Common myeloid progenitor, CD34-positive (primary cell): Measurements from ENCODE around the gene STK10. TPM values are rescaled to one million over a fixed set of nuclear protein-coding genes. Genes with fewer than 3 reads are reported as not detected.
A peak's percentile ranks its signal among the peaks of the same experiment; 100 is the strongest.

Source experiments
- CTCF ChIA-PET: fragments of 350-600 bp; sonication (Branson Sonifier 250); formaldehyde crosslinking; loops from one replicate; lab custom pipeline; 2021; ENCODE audit warnings: antibody characterized with exemption; lab: Charles Lee
- POLR2A ChIA-PET: fragments of 350-600 bp; sonication (Branson Sonifier 250); formaldehyde crosslinking; loops from one replicate; lab custom pipeline; 2021; ENCODE audit warnings: antibody characterized with exemption; lab: Charles Lee
- DNase-seq, 3 donors: peaks; one replicate each; pipeline versions ENCODE4 v3.0.0 to v3.0.0-alpha.2; 2013
- H3K27ac ChIP-seq, 2 experiments: 1 replicate in 1 of 2; 2 replicates in 1 of 2; pipeline ENCODE4 v1.7.0; 2013; ENCODE audit warnings: inconsistent platforms in 2 of 2, low read length in 2 of 2, mild to moderate bottlenecking in 2 of 2, low read depth in 1 of 2, moderate library complexity in 1 of 2; ENCODE audit not compliant: severe bottlenecking in 2 of 2, insufficient read depth in 1 of 2, poor library complexity in 1 of 2
- H3K27me3 ChIP-seq, 5 experiments: replicated peaks in 2 of 5; 1 replicate in 3 of 5; 2 replicates in 2 of 5; pipeline versions ENCODE4 v1.6.1 to v1.7.0; 2013; ENCODE audit warnings: low read length in 4 of 5, mild to moderate bottlenecking in 2 of 5, moderate library complexity in 2 of 5, inconsistent platforms in 1 of 5; ENCODE audit not compliant: insufficient read depth in 5 of 5, control insufficient read depth in 4 of 5
- H3K36me3 ChIP-seq, 4 experiments: 1 replicate in 2 of 4; 2 replicates in 2 of 4; pipeline versions ENCODE4 v1.6.1 to v1.7.0; 2013; ENCODE audit warnings: low read length in 3 of 4, control low read depth in 1 of 4, mild to moderate bottlenecking in 1 of 4; ENCODE audit not compliant: control insufficient read depth in 4 of 4, insufficient read depth in 4 of 4
- H3K4me1 ChIP-seq, 4 experiments: 1 replicate in 3 of 4; 2 replicates in 1 of 4; pipeline versions ENCODE4 v1.6.1 to v1.7.1; 2013; ENCODE audit warnings: low read length in 3 of 4, mild to moderate bottlenecking in 3 of 4, control low read depth in 1 of 4, inconsistent platforms in 1 of 4, moderate library complexity in 1 of 4; ENCODE audit not compliant: control insufficient read depth in 4 of 4, insufficient read depth in 4 of 4; ENCODE audit errors: control extremely low read depth in 1 of 4
- H3K4me3 ChIP-seq, 7 experiments: 1 replicate in 4 of 7; 2 replicates in 3 of 7; pipeline versions ENCODE4 v1.5.1 to v1.7.0; 2013; ENCODE audit warnings: mild to moderate bottlenecking in 7 of 7, low read length in 6 of 7, moderate library complexity in 6 of 7, inconsistent platforms in 2 of 7, low read depth in 2 of 7, control low read depth in 1 of 7; ENCODE audit not compliant: insufficient read depth in 4 of 7, control insufficient read depth in 1 of 7; ENCODE audit errors: extremely low read depth in 1 of 7
- H3K9me3 ChIP-seq, 5 experiments: 1 replicate in 4 of 5; 2 replicates in 1 of 5; pipeline versions ENCODE4 v1.6.1 to v1.7.1; 2013; ENCODE audit warnings: low read length in 4 of 5, mild to moderate bottlenecking in 2 of 5, inconsistent platforms in 1 of 5, low read depth in 1 of 5, moderate library complexity in 1 of 5; ENCODE audit not compliant: control insufficient read depth in 4 of 5, insufficient read depth in 2 of 5; ENCODE audit errors: control extremely low read depth in 1 of 5
- WGBS: methylation state at CpG from one replicate; pipeline ENCODE4 v1.1.5; 2013; ENCODE audit not compliant: insufficient coverage; 5-methylcytosine and 5-hydroxymethylcytosine counted together
- polyA plus RNA-seq: library from polyadenylated mRNA; unstranded; fragments of 120-200 nt; gene quantifications from one replicate; pipeline ENCODE4 v1.2.1, GENCODE V29; 2013

The STK10 gene
- 45.3 TPM for polyA plus RNA-seq

- H3K4me1 ChIP-seq = peaks cover 7 to 46% (median 37%) of the 10 kb centered on the region in 4 experiments
- peak within 1 kb of the TSS; percentile 86 to 97 (median 95) for H3K4me3 ChIP-seq
- ChIA-PET CTCF (interaction anchor here (0.6 to 6.6 kb wide), 33 partner anchors 9 to 276 kb away, joined by 3 to 87 read pairs (median 5); partner anchors contain the start of gene UBTD2), POLR2A (interaction anchor here (0.7 to 4.4 kb wide), 7 partner anchors 9 to 81 kb away, joined by 3 to 49 read pairs (median 4); no protein-coding TSS in a partner anchor)
- no peaks in the 10 kb centered on the region for H3K27me3 ChIP-seq
- peak; percentile 91 to 96 (median 95) for DNase-seq
- H3K9me3 ChIP-seq = no peaks in the 10 kb centered on the region
- H3K27ac ChIP-seq = peak within 1 kb of the TSS; percentile 61 to 85
- WGBS = 0% methylated on average over 84 of the region's 102 CpGs
- H3K36me3 ChIP-seq = peaks cover 2 to 14% (median 4%) of the 10 kb centered on the region in 4 experiments
Observed at GRCh38 chr5:172188033-172188892, at the start of gene STK10. Gene STK10 (minus strand): TSS chr5:172188224. CDS start chr5:172188042, 182 bp downstream.

DNA sequence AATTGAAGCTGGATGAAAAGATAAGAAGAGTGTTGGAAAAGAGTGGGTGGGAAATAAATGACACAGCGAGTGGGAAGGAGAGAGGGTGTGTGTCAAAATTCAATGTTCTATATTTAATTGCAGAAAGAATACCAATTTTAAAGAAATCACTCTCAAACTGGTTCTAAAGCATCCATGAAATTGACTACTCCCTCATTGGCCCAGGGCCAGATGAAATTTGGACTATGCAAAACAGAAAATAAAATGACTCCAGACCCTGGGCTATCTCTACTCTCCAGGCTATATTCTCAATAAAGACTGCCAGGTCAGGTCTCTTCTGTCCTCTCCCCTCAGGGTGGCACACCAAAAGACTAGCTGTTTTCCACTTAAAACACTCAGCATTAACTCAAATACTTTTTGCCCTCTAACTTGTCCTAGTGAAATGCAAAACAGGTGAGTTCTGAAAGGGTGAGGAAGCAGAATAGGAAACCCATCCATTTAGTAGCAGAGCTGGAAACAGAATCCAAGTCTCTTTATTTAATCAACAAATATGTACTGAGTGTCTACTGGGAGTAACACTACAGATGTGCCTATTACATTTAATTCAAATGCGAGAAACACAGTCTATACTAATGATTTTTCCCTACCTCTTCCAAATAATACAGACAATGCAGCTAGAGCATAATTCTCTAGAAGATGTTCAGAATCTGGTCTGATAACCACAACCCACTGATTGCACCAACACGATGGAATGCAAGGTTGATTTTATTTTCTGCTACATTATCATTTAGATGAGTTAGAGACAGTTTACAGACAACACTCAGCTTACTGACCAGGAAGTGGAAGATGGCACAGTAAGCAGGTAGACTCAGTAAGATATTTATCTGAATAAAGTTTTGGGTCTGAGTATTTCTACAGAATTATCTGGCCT lies 48.1 kb upstream of the STK10 start:
- no peaks in the 10 kb centered on the region for H3K9me3 ChIP-seq
- H3K36me3 ChIP-seq = peaks cover 0 to 18% (median 10%) of the 10 kb centered on the region in 4 experiments
- no peak overlapping the region for H3K27ac ChIP-seq
- 80% methylated on average over 2 of the region's 3 CpGs for WGBS
- H3K4me1 ChIP-seq = peaks cover 0 to 23% (median 11%) of the 10 kb centered on the region in 4 experiments
- ChIA-PET CTCF (interaction anchor here (0.7 to 0.9 kb wide), 2 partner anchors 31 to 57 kb away, joined by 3 read pairs; no protein-coding TSS in a partner anchor), POLR2A (interaction anchor here (0.6 kb wide), 2 partner anchors 143 to 241 kb away, joined by 3 to 4 read pairs; no protein-coding TSS in a partner anchor)
- no peak overlapping the region for H3K4me3 ChIP-seq
- no peak for DNase-seq
- H3K27me3 ChIP-seq = no peaks in the 10 kb centered on the region

DNA sequence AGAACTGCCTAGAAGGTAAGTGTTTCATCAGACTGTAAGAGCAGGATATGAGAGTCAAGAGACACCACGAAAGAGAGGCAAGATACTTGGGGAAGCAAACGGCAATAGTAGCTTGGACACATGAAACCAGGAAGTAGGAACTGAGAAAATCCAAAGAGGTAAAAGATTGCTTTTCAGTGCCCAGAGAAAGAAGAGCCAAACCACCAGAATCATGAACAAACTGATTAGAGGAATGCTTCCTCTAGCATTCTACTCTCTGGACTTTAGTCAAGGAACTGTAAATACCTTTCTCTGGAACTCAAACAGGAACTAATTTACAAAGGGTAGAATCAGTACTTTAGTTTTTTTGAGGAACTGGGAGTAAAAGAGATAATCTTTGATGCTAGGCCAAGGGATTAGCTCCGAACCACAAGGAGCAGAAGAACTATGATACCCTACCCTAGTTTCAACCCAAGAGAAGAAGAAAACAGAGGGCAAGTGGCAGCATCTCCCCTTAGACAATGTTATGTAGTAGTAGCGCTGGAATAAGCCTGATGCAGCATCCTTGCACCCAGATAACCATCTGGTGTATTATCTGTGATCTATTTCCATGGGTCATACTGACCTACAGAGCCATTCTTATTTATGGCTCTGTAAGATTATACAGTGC lies 47.2 kb upstream of the STK10 start:
- CTCF ChIA-PET = interaction anchor here (0.9 kb wide), 1 partner anchor 32 kb away, joined by 3 read pairs; no protein-coding TSS in a partner anchor

DNA sequence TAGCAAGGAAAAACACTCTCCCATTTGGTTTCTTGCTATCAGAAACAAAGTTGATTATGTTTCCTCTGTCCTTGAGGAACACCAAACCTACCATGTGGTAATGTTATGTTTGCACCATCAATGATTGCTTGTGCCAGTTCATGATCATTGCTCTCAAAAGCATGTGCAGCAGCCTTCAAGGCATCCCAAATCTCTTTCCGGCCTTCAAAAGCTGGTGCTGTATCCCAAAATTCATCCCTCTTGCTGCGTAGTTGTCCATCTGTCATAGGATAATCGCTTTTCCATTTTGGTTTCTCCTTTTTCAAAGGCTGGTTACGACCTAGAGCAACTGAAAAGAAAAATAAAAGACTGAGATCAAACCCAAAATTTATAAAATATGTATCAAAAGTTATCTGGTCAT lies 46.0 kb upstream of the STK10 start:
- peaks cover 0 to 23% (median 11%) of the 10 kb centered on the region in 4 experiments for H3K36me3 ChIP-seq
- WGBS = 100% methylated on average over 2 of the region's 4 CpGs
- peaks cover 0 to 23% (median 11%) of the 10 kb centered on the region in 4 experiments for H3K4me1 ChIP-seq
- CTCF ChIA-PET = no interaction called here
- H3K27ac ChIP-seq = no peak overlapping the region
- POLR2A ChIA-PET = no interaction called here
- DNase-seq = no peak
- H3K9me3 ChIP-seq = no peaks in the 10 kb centered on the region
- H3K4me3 ChIP-seq = no peak overlapping the region
- H3K27me3 ChIP-seq = no peaks in the 10 kb centered on the region

More for the DNA sequence above, 47.2 kb upstream of the STK10 start:
- H3K27me3 ChIP-seq = no peaks in the 10 kb centered on the region
- no peak overlapping the region for H3K27ac ChIP-seq
- H3K36me3 ChIP-seq = peaks cover 0 to 23% (median 11%) of the 10 kb centered on the region in 4 experiments
- peaks cover 0 to 23% (median 11%) of the 10 kb centered on the region in 4 experiments for H3K4me1 ChIP-seq
- 29% methylated on average over 3 of the region's 4 CpGs for WGBS
- H3K9me3 ChIP-seq = no peaks in the 10 kb centered on the region
- peak in 1 of 3 donors; percentile 25 for DNase-seq
- H3K4me3 ChIP-seq = no peak overlapping the region
- POLR2A ChIA-PET = no interaction called here

- WGBS = no CpG with 5 or more reads among the region's 1 CpG
- Histone ChIP-seq H3K9me3 (no peaks in the 10 kb centered on the region), H3K4me3 (no peak overlapping the region), H3K27me3 (no peaks in the 10 kb centered on the region), H3K36me3 (peaks cover 2 to 29% (median 13%) of the 10 kb centered on the region in 4 experiments), H3K27ac (no peak overlapping the region), H3K4me1 (no peaks in the 10 kb centered on the region)
- ChIA-PET CTCF (interaction anchor here (0.6 to 1.2 kb wide), 3 partner anchors 13 to 66 kb away, joined by 3 read pairs; no protein-coding TSS in a partner anchor), POLR2A (no interaction called here)
- DNase-seq = no peak
Observed at GRCh38 chr5:172229904-172230303, 41.9 kb upstream of the STK10 start.

GRCh38 chr5:172224996-172225395 lies 37.0 kb upstream of the STK10 start:
- no CpG with 5 or more reads among the region's 1 CpG for WGBS

More at GRCh38 chr5:172224996-172225395, 37.0 kb upstream of the STK10 start:
- POLR2A ChIA-PET = no interaction called here
- no peak overlapping the region for H3K4me3 ChIP-seq
- H3K27ac ChIP-seq = no peak overlapping the region
- no peaks in the 10 kb centered on the region for H3K27me3 ChIP-seq
- H3K4me1 ChIP-seq = peaks cover 0 to 6% (median 0%) of the 10 kb centered on the region in 4 experiments
- H3K36me3 ChIP-seq = peaks cover 5 to 19% (median 15%) of the 10 kb centered on the region in 4 experiments
- peaks cover 0 to 6% (median 2%) of the 10 kb centered on the region in 5 experiments for H3K9me3 ChIP-seq
- CTCF ChIA-PET = interaction anchor here (0.9 kb wide), 1 partner anchor 11 kb away, joined by 3 read pairs; no protein-coding TSS in a partner anchor
- DNase-seq = no peak
